Endothelial cell of umbilical vein (primary cell): Measurements from ENCODE around the gene CDKN2D. TPM values are rescaled to one million over a fixed set of nuclear protein-coding genes. Genes with fewer than 3 reads are reported as not detected.

Source experiments
- BruUV-seq: library from RNA; stranded (reverse); fragments of 400-500 nt; replicated peaks from 2 replicates; lab custom pipeline; 2021; lab: Mats Ljungman, UMichigan
- CTCF ChIA-PET: fragments of 300-600, 350-600 bp; sonication (Branson Sonifier 250); formaldehyde crosslinking; loops from one replicate; lab custom pipeline; 2021; ENCODE audit warnings: antibody characterized with exemption, inconsistent platforms; lab: Charles Lee
- POLR2A ChIA-PET: fragments of 300-600, 350-600 bp; sonication (Branson Sonifier 250); formaldehyde crosslinking; loops from one replicate; lab custom pipeline; 2021; ENCODE audit warnings: antibody characterized with exemption, inconsistent platforms; lab: Charles Lee
- DNase-seq: peaks from one replicate; pipeline ENCODE4 v3.0.0-alpha.2; 2011; ENCODE audit warnings: low read depth, low spot score
- FAIRE-seq: peaks from 2 replicates; lab custom pipeline; 2011; peaks lifted over from hg19 to GRCh38; lab: Jason Lieb, UNC
- H2AFZ ChIP-seq: 2 replicates; pipeline ENCODE4 v1.6.0; 2012; ENCODE audit warnings: low read depth, low read length, control low read depth, inconsistent platforms
- H3K27ac ChIP-seq: 2 replicates; pipeline ENCODE4 v1.5.1; 2011; ENCODE audit warnings: low read depth, mild to moderate bottlenecking, control low read depth, low read length, moderate library complexity; ENCODE audit not compliant: insufficient read depth
- H3K27me3 ChIP-seq, 2 experiments: 2 replicates each; pipeline versions ENCODE4 v1.6.0 to v1.6.1; 2011; ENCODE audit warnings: low read length in 2 of 2, mixed read lengths in 1 of 2; ENCODE audit not compliant: control insufficient read depth in 2 of 2, insufficient read depth in 2 of 2
- H3K36me3 ChIP-seq, 2 experiments: 2 replicates in 1 of 2; 3 replicates in 1 of 2; pipeline ENCODE4 v1.5.1; 2011; ENCODE audit warnings: low read length in 2 of 2, mild to moderate bottlenecking in 1 of 2, moderate library complexity in 1 of 2; ENCODE audit not compliant: control insufficient read depth in 2 of 2, insufficient read depth in 2 of 2; ENCODE audit errors: extremely low read depth in 1 of 2
- H3K4me1 ChIP-seq: 3 replicates; pipeline ENCODE4 v1.5.1; 2011; ENCODE audit warnings: mild to moderate bottlenecking, low read length; ENCODE audit not compliant: control insufficient read depth, insufficient read depth; ENCODE audit errors: extremely low read depth
- H3K4me2 ChIP-seq: 2 replicates; pipeline ENCODE4 v1.6.1; 2011; ENCODE audit warnings: low read length, control low read depth, mixed read lengths; ENCODE audit not compliant: insufficient read depth
- H3K4me3 ChIP-seq, 3 experiments: fragments of 200-600 bp in 1 of 3; sonication (generic), shearing (Covaris generic) in 1 of 3; replicated peaks in 1 of 3; 2 replicates each; pipeline ENCODE4 v1.5.1; 2011 to 2016; ENCODE audit warnings: control low read depth in 3 of 3, low read length in 3 of 3, mild to moderate bottlenecking in 2 of 3, inconsistent platforms in 1 of 3, low read depth in 1 of 3, moderate library complexity in 1 of 3; ENCODE audit not compliant: insufficient read depth in 1 of 3
- H3K79me2 ChIP-seq: 2 replicates; pipeline ENCODE4 v1.6.0; 2012; ENCODE audit warnings: low read length, inconsistent platforms; ENCODE audit not compliant: control insufficient read depth, insufficient read depth
- H3K9ac ChIP-seq: replicated peaks from 2 replicates; pipeline ENCODE3; 2011; ENCODE audit warnings: low read length, control low read depth; ENCODE audit not compliant: insufficient read depth; ENCODE audit errors: extremely low read depth
- H3K9me1 ChIP-seq: replicated peaks from 3 replicates; pipeline ENCODE4 v1.6.0; 2011; ENCODE audit warnings: mild to moderate bottlenecking, low read length; ENCODE audit not compliant: control insufficient read depth, insufficient read depth; ENCODE audit errors: extremely low read depth
- H3K9me3 ChIP-seq: replicated peaks from 2 replicates; pipeline ENCODE4 v1.5.1; 2012; ENCODE audit warnings: low read length, inconsistent platforms; ENCODE audit not compliant: control insufficient read depth, insufficient read depth
- H4K20me1 ChIP-seq: replicated peaks from 2 replicates; pipeline ENCODE3; 2011; ENCODE audit warnings: mild to moderate bottlenecking, low read length; ENCODE audit not compliant: control insufficient read depth, insufficient read depth; ENCODE audit errors: extremely low read depth
- FOS ChIP-seq: IDR thresholded peaks from 2 replicates; pipeline ENCODE4 v1.6.1; 2011; ENCODE audit warnings: mild to moderate bottlenecking, low read length, moderate library complexity, borderline replicate concordance; ENCODE audit not compliant: insufficient read depth
- GATA2 ChIP-seq: IDR thresholded peaks from 2 replicates; pipeline ENCODE4 v1.7.0; 2011; ENCODE audit warnings: low read depth, mild to moderate bottlenecking, moderate library complexity, mixed read lengths, low read length; ENCODE audit not compliant: insufficient read length, insufficient read depth
- JUN ChIP-seq: IDR thresholded peaks from 2 replicates; pipeline ENCODE4 v1.6.1; 2011; ENCODE audit warnings: borderline replicate concordance, low read depth; ENCODE audit not compliant: insufficient read length, insufficient read depth
- POLR2A ChIP-seq: IDR thresholded peaks from 2 replicates; pipeline ENCODE4 v1.6.1; 2012; ENCODE audit warnings: low read depth, mild to moderate bottlenecking, control low read depth, low read length
- POLR2AphosphoS5 ChIP-seq: IDR thresholded peaks from 2 replicates; pipeline ENCODE4 v1.6.1; 2012; ENCODE audit warnings: low read depth, mild to moderate bottlenecking, control low read depth, low read length, moderate library complexity; ENCODE audit not compliant: insufficient read depth
- dilution Hi-C: fragments of 300-500 bp; cut with MboI; formaldehyde crosslinking; loops from one replicate; pipeline ENCODE4 v1.15.0; 2019; ENCODE audit warnings: low sequenced_read_pairs; ENCODE audit not compliant: extremely low pct_ligation_motif_present
- intact Hi-C: fragments of 100-400 bp; cut with micrococcal nuclease; formaldehyde crosslinking; loops from one replicate; pipeline ENCODE4 v1.10.0; 2022
- polyA plus RNA-seq, 4 experiments: library from polyadenylated mRNA; depleted of rRNA in 3 of 4; stranded (reverse) in 3 of 4; unstranded in 1 of 4; fragments of >200 nt; gene quantifications; 2 replicates each; pipeline versions ENCODE4 v1.2.1 to v1.2.3, GENCODE V29; 2011 to 2012; ENCODE audit warnings: missing spikeins in 1 of 4
- total RNA-seq: library from RNA; stranded (reverse); gene quantifications from 2 replicates; pipeline ENCODE4 v1.2.3, GENCODE V29; 2021
- TF ChIP-seq, protein P1 (sequence below), 2 donors: IDR thresholded peaks; 1 replicate in 1 of 2; 2 replicates in 1 of 2; pipeline ENCODE4 v1.5.1; 2011; ENCODE audit warnings: low read length in 2 of 2, mild to moderate bottlenecking in 2 of 2, moderate library complexity in 2 of 2, control low read depth in 1 of 2, inconsistent platforms in 1 of 2, low read depth in 1 of 2; ENCODE audit not compliant: insufficient read depth in 1 of 2; ENCODE audit errors: extremely low read depth in 1 of 2

Gene CDKN2D
- total and polyA plus RNA-seq, 2 donors (not counting 3 experiments of a cell fraction or from before 2014, with no cell fraction given): 5.9 to 9.8 TPM

DNA sequence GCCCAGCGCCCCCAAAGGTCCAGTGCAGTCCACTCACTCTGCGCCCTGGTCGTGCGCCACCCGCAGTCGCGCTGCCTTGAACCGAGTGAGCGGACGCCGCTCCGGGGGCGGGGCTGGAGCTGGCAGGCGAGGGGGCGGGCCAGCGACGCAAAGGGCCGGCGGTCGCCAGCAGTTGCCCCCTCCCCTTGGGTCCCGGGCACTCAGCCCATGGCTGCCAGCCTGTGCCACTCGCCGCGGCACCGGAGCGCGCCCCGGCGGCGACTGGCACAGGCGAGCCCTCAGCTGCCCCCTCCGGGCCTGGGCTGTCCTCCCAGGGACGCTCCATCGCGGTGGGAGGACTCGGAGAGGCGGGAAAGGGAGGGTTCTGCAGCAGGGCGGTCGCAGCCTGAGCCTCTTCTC, 51.4 kb downstream of the CDKN2D start, which contains the start of gene S1PR5:
S1PR5 (minus strand) TSS at position 87 of the 399 bp plus-strand sequence. CDS start 2,436 bp downstream, outside the sequence.
- H3K9ac ChIP-seq: no peak within 1 kb of the TSS
- TF ChIP-seq POLR2AphosphoS5 (no peak), GATA2 (no peak), JUN (no peak), POLR2A (no peak), FOS (no peak)
- TF ChIP-seq, protein P1, sequence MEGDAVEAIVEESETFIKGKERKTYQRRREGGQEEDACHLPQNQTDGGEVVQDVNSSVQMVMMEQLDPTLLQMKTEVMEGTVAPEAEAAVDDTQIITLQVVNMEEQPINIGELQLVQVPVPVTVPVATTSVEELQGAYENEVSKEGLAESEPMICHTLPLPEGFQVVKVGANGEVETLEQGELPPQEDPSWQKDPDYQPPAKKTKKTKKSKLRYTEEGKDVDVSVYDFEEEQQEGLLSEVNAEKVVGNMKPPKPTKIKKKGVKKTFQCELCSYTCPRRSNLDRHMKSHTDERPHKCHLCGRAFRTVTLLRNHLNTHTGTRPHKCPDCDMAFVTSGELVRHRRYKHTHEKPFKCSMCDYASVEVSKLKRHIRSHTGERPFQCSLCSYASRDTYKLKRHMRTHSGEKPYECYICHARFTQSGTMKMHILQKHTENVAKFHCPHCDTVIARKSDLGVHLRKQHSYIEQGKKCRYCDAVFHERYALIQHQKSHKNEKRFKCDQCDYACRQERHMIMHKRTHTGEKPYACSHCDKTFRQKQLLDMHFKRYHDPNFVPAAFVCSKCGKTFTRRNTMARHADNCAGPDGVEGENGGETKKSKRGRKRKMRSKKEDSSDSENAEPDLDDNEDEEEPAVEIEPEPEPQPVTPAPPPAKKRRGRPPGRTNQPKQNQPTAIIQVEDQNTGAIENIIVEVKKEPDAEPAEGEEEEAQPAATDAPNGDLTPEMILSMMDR (IDR thresholded peaks at IDR 0.05; ENCODE audit: extremely low read depth in 1 of 2, insufficient read depth in 1 of 2, low read depth in 1 of 2, low read length in 2 of 2): no peak
- dilution Hi-C loops (no loop called here), intact Hi-C loops (no loop called here)
- ChIA-PET POLR2A (no interaction called here), CTCF (interaction anchor here (0.9 to 2.2 kb wide), 7 partner anchors 9 to 354 kb away, joined by 3 to 12 read pairs (median 4); no protein-coding TSS in a partner anchor)
- H4K20me1 ChIP-seq: no peaks in the 10 kb centered on the region
- peak within 1 kb of the TSS; percentile 4 for H2AFZ ChIP-seq
- no peaks in the 10 kb centered on the region for H3K9me3 ChIP-seq
- BruUV-seq: no TSS peak
- no peaks in the 10 kb centered on the region for H3K36me3 ChIP-seq
- peak within 1 kb of the TSS; percentile 8 for H3K4me2 ChIP-seq
- no peaks in the 10 kb centered on the region for H3K79me2 ChIP-seq
- FAIRE-seq: no peak
- DNase-seq: no peak
- H3K27ac ChIP-seq: no peak within 1 kb of the TSS
- peaks cover 51 to 69% of the 10 kb centered on the region in 2 experiments for H3K27me3 ChIP-seq
- peaks cover 2% of the 10 kb centered on the region for H3K4me1 ChIP-seq
- no peak within 1 kb of the TSS for H3K4me3 ChIP-seq
- no peaks in the 10 kb centered on the region for H3K9me1 ChIP-seq
